Skeletal muscle satellite cell (primary cell): ENCODE data around the gene NME4.

Source experiments
- H3K27me3 ChIP-seq: 2 replicates; pipeline ENCODE4 v1.7.0; 2013; ENCODE audit warnings: low read length; ENCODE audit not compliant: control insufficient read depth, insufficient read depth
- H3K36me3 ChIP-seq: 2 replicates; pipeline ENCODE4 v1.7.0; 2013; ENCODE audit warnings: mild to moderate bottlenecking, control low read depth, low read length; ENCODE audit not compliant: insufficient read depth
- H3K4me1 ChIP-seq: 2 replicates; pipeline ENCODE4 v1.7.0; 2013; ENCODE audit warnings: low read length; ENCODE audit not compliant: control insufficient read depth, insufficient read depth
- H3K4me2 ChIP-seq: 2 replicates; pipeline ENCODE4 v1.7.0; 2013; ENCODE audit warnings: mild to moderate bottlenecking, low read length
- H3K4me3 ChIP-seq: 2 replicates; pipeline ENCODE4 v1.7.0; 2013; ENCODE audit warnings: low read length
- H3K9ac ChIP-seq: 2 replicates; pipeline ENCODE4 v1.7.0; 2013; ENCODE audit warnings: mild to moderate bottlenecking, low read depth, low read length, moderate library complexity
- H3K9me3 ChIP-seq: replicated peaks from 2 replicates; pipeline ENCODE4 v1.7.0; 2013; ENCODE audit warnings: mild to moderate bottlenecking, control low read depth, low read length

Gene NME4

GRCh38 chr16:364595-365491 is 32.2 kb upstream of the NME4 start:
- peaks cover 13% of the 10 kb centered on the region for H3K4me1 ChIP-seq
- H3K4me3 ChIP-seq = no peak overlapping the region
- H3K27me3 ChIP-seq = peaks cover 6% of the 10 kb centered on the region
- no peak overlapping the region for H3K9ac ChIP-seq
- H3K9me3 ChIP-seq = no peaks in the 10 kb centered on the region
- peaks cover 23% of the 10 kb centered on the region for H3K36me3 ChIP-seq
- H3K4me2 ChIP-seq = no peak overlapping the region

DNA sequence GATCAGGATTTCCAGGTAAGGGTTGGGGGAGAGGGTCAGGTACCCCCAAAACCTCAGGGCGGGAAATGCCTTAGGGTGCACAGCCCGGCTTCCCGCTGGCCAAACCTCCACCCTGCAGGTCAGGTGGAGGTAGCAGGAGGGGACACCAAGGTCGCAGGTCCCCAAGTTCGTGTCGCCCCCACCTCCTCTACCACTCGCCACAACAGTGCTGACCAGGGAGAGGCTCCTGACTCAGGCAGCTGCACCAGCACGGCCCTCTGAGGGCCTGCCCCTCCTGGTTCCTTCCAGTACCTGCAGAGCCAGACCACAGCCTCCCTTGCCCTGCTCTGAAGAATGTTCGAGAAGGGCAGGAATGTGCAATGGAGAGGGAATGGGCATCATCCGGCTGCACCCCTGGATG is 30.5 kb upstream of the NME4 start:
- H3K4me2 ChIP-seq = no peak overlapping the region
- H3K9me3 ChIP-seq = no peaks in the 10 kb centered on the region
- H3K4me1 ChIP-seq = peaks cover 20% of the 10 kb centered on the region
- H3K4me3 ChIP-seq = no peak overlapping the region
- H3K36me3 ChIP-seq = peaks cover 25% of the 10 kb centered on the region
- H3K9ac ChIP-seq = no peak overlapping the region
- H3K27me3 ChIP-seq = peaks cover 6% of the 10 kb centered on the region

- no peak overlapping the region for H3K4me2 ChIP-seq
- no peak overlapping the region for H3K4me3 ChIP-seq
- no peaks in the 10 kb centered on the region for H3K9me3 ChIP-seq
- peaks cover 34% of the 10 kb centered on the region for H3K36me3 ChIP-seq
- no peak overlapping the region for H3K9ac ChIP-seq
- peaks cover 17% of the 10 kb centered on the region for H3K4me1 ChIP-seq
- peaks cover 6% of the 10 kb centered on the region for H3K27me3 ChIP-seq
These were observed 29.6 kb upstream of the NME4 start for GRCh38 chr16:367333-367903.

GRCh38 chr16:368388-369158 is 28.4 kb upstream of the NME4 start:
- no peak overlapping the region for H3K4me2 ChIP-seq
- no peaks in the 10 kb centered on the region for H3K9me3 ChIP-seq
- peaks cover 17% of the 10 kb centered on the region for H3K4me1 ChIP-seq
- H3K9ac ChIP-seq = no peak overlapping the region
- H3K4me3 ChIP-seq = no peak overlapping the region
- H3K36me3 ChIP-seq = peaks cover 40% of the 10 kb centered on the region
- H3K27me3 ChIP-seq = peaks cover 3% of the 10 kb centered on the region

- Histone ChIP-seq H3K36me3 (peaks cover 43% of the 10 kb centered on the region), H3K4me3 (peak overlapping the region; percentile 73), H3K9me3 (no peaks in the 10 kb centered on the region), H3K27me3 (no peaks in the 10 kb centered on the region), H3K9ac (peak overlapping the region; percentile 61), H3K4me1 (peaks cover 17% of the 10 kb centered on the region), H3K4me2 (peak overlapping the region; percentile 81)
These were observed 27.6 kb upstream of the NME4 start for GRCh38 chr16:369275-369865.

- H3K36me3 ChIP-seq = peaks cover 49% of the 10 kb centered on the region
- H3K9ac ChIP-seq = peak overlapping the region; percentile 61
- H3K4me1 ChIP-seq = peaks cover 13% of the 10 kb centered on the region
These were observed 27.0 kb upstream of the NME4 start for GRCh38 chr16:369866-370436.

DNA sequence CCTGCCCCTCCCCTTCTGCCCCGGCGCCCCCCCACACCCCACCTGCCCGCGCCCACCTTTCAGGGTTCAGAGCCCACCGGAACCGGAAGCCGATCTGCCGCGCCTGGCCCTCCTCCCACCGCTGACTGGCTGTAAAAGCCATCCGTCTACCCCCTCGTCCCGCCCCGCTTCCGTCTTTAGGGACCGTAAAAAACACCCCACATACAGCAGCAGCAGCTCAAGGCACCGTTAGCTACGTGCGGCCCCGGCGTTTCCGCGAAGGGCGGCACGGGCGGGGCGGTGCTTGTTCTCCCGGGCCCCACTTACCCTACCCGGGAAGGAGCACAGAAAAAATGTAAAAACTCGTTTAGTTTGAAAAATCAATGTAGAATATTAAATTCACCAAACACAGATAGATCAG is 26.6 kb upstream of the NME4 start, which contains the start of gene MRPL28:
Gene MRPL28 (minus strand): TSS at position 96 of the 400 bp plus-strand sequence. CDS start 320 bp downstream, outside the sequence.
- H3K36me3 ChIP-seq = peaks cover 52% of the 10 kb centered on the region
- H3K27me3 ChIP-seq = no peaks in the 10 kb centered on the region
- peaks cover 13% of the 10 kb centered on the region for H3K4me1 ChIP-seq
- no peaks in the 10 kb centered on the region for H3K9me3 ChIP-seq
- H3K4me2 ChIP-seq = peak within 1 kb of the TSS; percentile 81
- H3K4me3 ChIP-seq = peak within 1 kb of the TSS; percentile 73
- peak within 1 kb of the TSS; percentile 72 for H3K9ac ChIP-seq

More at GRCh38 chr16:369866-370436, 27.0 kb upstream of the NME4 start:
- no peaks in the 10 kb centered on the region for H3K27me3 ChIP-seq
- H3K4me2 ChIP-seq = peak overlapping the region; percentile 81
- H3K9me3 ChIP-seq = no peaks in the 10 kb centered on the region
- H3K4me3 ChIP-seq = peak overlapping the region; percentile 73

GRCh38 chr16:370979-371514 is 26.0 kb upstream of the NME4 start:
- H3K9ac ChIP-seq = peak overlapping the region; percentile 72
- H3K27me3 ChIP-seq = no peaks in the 10 kb centered on the region
- H3K36me3 ChIP-seq = peaks cover 55% of the 10 kb centered on the region
- no peaks in the 10 kb centered on the region for H3K9me3 ChIP-seq
- H3K4me3 ChIP-seq = peak overlapping the region; percentile 42
- H3K4me2 ChIP-seq = peak overlapping the region; percentile 77
- peaks cover 13% of the 10 kb centered on the region for H3K4me1 ChIP-seq

DNA sequence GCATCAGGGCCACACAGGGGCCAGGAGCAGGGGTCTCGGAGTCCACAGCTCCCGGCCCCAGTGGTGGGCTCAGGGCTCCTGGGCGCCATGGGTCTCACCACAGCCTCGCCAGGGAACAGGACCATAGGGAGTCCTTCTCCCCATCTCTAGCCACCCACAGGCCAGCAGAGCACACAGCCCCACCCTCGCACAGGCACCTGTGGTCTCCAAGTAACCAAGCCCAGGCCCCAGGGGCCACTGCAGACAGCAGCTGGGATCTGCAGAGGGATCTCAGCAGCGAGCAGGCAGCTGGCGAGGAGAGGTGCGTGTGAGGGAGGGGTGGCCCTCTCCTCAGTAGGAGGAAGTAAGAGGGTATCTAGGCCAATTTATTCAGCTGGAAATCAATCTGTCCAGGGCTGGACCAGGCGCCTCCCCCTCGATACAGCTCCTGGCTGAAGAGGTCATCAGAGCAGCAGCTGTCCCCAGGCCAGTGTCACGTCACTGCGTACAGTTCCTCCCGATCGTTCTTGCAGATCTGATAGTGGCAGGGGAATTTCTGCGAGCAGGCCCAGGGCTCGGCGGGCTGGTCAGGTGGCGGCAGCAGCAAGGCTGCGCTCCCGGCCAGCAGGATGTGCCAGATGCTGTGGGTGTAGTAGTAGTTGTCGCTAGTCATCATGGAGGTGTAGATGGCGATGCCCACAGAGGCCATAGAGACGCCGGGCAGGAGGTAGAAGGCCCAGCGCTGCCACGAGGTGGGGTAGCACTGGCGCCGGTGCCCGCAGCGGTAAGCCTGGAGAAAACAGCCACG is 25.3 kb upstream of the NME4 start:
- Histone ChIP-seq H3K27me3 (no peaks in the 10 kb centered on the region), H3K36me3 (peaks cover 55% of the 10 kb centered on the region), H3K9me3 (no peaks in the 10 kb centered on the region), H3K4me2 (no peak overlapping the region), H3K4me3 (no peak overlapping the region), H3K4me1 (peaks cover 13% of the 10 kb centered on the region), H3K9ac (no peak overlapping the region)

GRCh38 chr16:372302-372983 is 24.6 kb upstream of the NME4 start:
- Histone ChIP-seq H3K4me3 (no peak overlapping the region), H3K27me3 (no peaks in the 10 kb centered on the region), H3K4me1 (peaks cover 13% of the 10 kb centered on the region), H3K4me2 (no peak overlapping the region), H3K36me3 (peaks cover 53% of the 10 kb centered on the region), H3K9me3 (no peaks in the 10 kb centered on the region), H3K9ac (no peak overlapping the region)
